Endothelial cell of umbilical vein (primary cell): ENCODE data around the gene CRHR1.

ENCODE experiments used
- CTCF ChIP-seq, 2 donors: IDR thresholded peaks; 1 replicate in 1 of 2; 2 replicates in 1 of 2; pipeline ENCODE4 v1.5.1; 2011; ENCODE audit warnings: low read length in 2 of 2, mild to moderate bottlenecking in 2 of 2, moderate library complexity in 2 of 2, control low read depth in 1 of 2, inconsistent platforms in 1 of 2, low read depth in 1 of 2; ENCODE audit not compliant: insufficient read depth in 1 of 2; ENCODE audit errors: extremely low read depth in 1 of 2
- EZH2 ChIP-seq: IDR thresholded peaks from 2 replicates; pipeline ENCODE4 v1.6.1; 2012; ENCODE audit warnings: borderline replicate concordance, low read depth, mild to moderate bottlenecking, moderate library complexity, low read length, inconsistent platforms; ENCODE audit not compliant: severe bottlenecking
- FOS ChIP-seq: IDR thresholded peaks from 2 replicates; pipeline ENCODE4 v1.6.1; 2011; ENCODE audit warnings: mild to moderate bottlenecking, low read length, moderate library complexity, borderline replicate concordance; ENCODE audit not compliant: insufficient read depth
- GATA2 ChIP-seq: IDR thresholded peaks from 2 replicates; pipeline ENCODE4 v1.7.0; 2011; ENCODE audit warnings: low read depth, mild to moderate bottlenecking, moderate library complexity, mixed read lengths, low read length; ENCODE audit not compliant: insufficient read length, insufficient read depth
- MAX ChIP-seq: IDR thresholded peaks from 2 replicates; pipeline ENCODE4 v1.6.1; 2011; ENCODE audit not compliant: insufficient read depth, insufficient read length
- MYC ChIP-seq: IDR thresholded peaks from one replicate; pipeline ENCODE4 v1.6.1; 2011; ENCODE audit warnings: mild to moderate bottlenecking, low read depth, low read length
- POLR2A ChIP-seq: IDR thresholded peaks from 2 replicates; pipeline ENCODE4 v1.6.1; 2012; ENCODE audit warnings: low read depth, mild to moderate bottlenecking, control low read depth, low read length
- POLR2AphosphoS5 ChIP-seq: IDR thresholded peaks from 2 replicates; pipeline ENCODE4 v1.6.1; 2012; ENCODE audit warnings: low read depth, mild to moderate bottlenecking, control low read depth, low read length, moderate library complexity; ENCODE audit not compliant: insufficient read depth

GRCh38 chr17:45742251-45742650 lies 41.9 kb upstream of the CRHR1 start:
- no peak for TF ChIP-seq CTCF (IDR thresholded peaks at IDR 0.05; ENCODE audit: extremely low read depth in 1 of 2, insufficient read depth in 1 of 2, low read depth in 1 of 2, low read length in 2 of 2)
- TF ChIP-seq POLR2AphosphoS5, result no peak
- TF ChIP-seq MYC, result no peak
- no peak for TF ChIP-seq MAX
- TF ChIP-seq GATA2, result no peak
- TF ChIP-seq POLR2A, result no peak
- no peak for TF ChIP-seq EZH2
- no peak for TF ChIP-seq FOS
